GM12874 (cell line): ENCODE data around the gene QRSL1.
A peak's percentile ranks its signal among the peaks of the same experiment; 100 is the strongest.

Source experiments
- CTCF ChIP-seq: IDR thresholded peaks from 2 replicates; pipeline ENCODE4 v1.5.1; 2011; ENCODE audit warnings: low read depth, mild to moderate bottlenecking, control low read depth, low read length, moderate library complexity; ENCODE audit not compliant: insufficient read depth

Gene QRSL1

DNA sequence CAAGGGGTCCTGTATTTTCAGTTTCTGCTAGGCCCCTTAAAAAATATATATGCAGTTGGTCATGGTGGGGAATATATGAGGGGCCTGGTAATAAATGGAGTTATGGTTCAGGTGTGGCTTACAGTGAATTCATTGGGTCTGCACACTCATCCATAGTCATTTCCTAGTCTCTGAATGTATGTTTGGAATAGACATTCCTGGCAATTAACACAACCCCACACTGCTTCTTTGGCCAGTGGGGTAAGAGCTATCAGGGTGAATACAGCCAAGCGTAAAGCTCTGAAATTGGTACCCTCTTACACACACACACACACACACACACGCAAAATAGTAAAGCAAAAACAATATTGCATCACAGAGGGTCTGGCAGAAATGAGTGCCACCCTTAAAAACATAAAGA, 56.5 kb downstream of the QRSL1 start:
- TF ChIP-seq CTCF, result no peak

- 0 out of 2 replicates have a peak, but pooled peaks have one; percentile 9 for TF ChIP-seq CTCF
Measured at GRCh38 chr6:106688177-106688951, 59.0 kb downstream of the QRSL1 start.

GRCh38 chr6:106692112-106692818, 62.9 kb downstream of the QRSL1 start:
- no peak for TF ChIP-seq CTCF

DNA sequence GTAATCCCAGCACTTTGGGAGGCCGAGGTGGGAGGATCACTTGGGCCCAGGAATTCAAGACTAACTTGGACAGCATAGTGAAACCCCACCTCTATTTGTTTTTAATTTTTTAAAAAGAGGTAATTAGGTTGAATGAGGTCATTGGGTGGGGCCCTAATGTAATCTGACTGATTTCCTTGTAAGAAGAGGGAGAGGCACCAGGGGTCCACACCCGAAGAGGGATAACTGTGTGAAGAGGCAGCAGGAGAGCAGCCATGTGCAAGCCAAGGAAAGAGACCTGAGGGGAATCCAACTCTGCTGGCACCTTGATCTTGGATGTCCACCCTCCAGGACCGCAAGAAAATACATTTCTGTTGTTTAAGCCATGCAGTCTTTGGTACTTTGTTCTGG, 63.4 kb downstream of the QRSL1 start:
- TF ChIP-seq CTCF, result no peak

DNA sequence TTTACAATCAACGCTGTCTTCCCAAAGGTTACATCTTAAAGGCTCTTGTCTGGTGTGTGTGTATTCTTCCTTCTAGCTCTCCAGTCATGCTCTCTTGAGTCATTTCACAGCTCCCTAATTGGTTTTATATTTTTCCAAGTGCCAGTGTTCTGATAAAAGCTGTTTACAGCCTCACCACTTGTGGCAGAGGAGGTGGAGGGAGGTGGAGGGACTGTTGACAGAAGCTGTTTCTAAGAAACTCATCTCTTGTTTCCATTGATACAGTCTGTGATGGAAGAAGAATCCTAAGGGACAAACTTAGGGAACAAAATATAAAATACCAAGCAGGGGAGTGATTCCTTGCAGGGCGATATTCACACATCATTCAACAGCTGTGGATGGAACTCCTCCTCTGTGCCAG, 64.0 kb downstream of the QRSL1 start:
- TF ChIP-seq CTCF, result no peak

GRCh38 chr6:106694343-106694742, 65.0 kb downstream of the QRSL1 start:
- TF ChIP-seq CTCF, result no peak

GRCh38 chr6:106700581-106700980, 71.2 kb downstream of the QRSL1 start:
- no peak for TF ChIP-seq CTCF
